RPMI8226 (cell line): ENCODE measurements around the gene STK11.

Source experiments
- DNase-seq: peaks from one replicate; pipeline ENCODE4 v3.0.0-alpha.2; 2015

Gene STK11

GRCh38 chr19:1205114-1206099 is at the start of gene STK11:
Gene STK11 (plus strand): TSS chr19:1205778. CDS start chr19:1206914, 1,136 bp downstream.
- peak; percentile 98 for DNase-seq

- no peak for DNase-seq
These were observed 49.2 kb upstream of the STK11 start for GRCh38 chr19:1156305-1156801.

- no peak for DNase-seq
These were observed 48.6 kb upstream of the STK11 start for GRCh38 chr19:1156830-1157615.

GRCh38 chr19:1157931-1158884 is 47.4 kb upstream of the STK11 start:
- DNase-seq = no peak

GRCh38 chr19:1158885-1159448 is 46.6 kb upstream of the STK11 start:
- DNase-seq = no peak

GRCh38 chr19:1159864-1160595 is 45.5 kb upstream of the STK11 start:
- DNase-seq = no peak

- DNase-seq = no peak
These were observed 43.9 kb upstream of the STK11 start for GRCh38 chr19:1161716-1162115.

GRCh38 chr19:1162404-1163282 is 42.9 kb upstream of the STK11 start:
- DNase-seq = no peak

- no peak for DNase-seq
These were observed 42.2 kb upstream of the STK11 start for GRCh38 chr19:1163283-1163933.

GRCh38 chr19:1163934-1164683 is 41.5 kb upstream of the STK11 start:
- no peak for DNase-seq

GRCh38 chr19:1164684-1165531 is 40.7 kb upstream of the STK11 start:
- no peak for DNase-seq

GRCh38 chr19:1166872-1167573 is 38.6 kb upstream of the STK11 start:
- no peak for DNase-seq

- DNase-seq = no peak
These were observed 37.6 kb upstream of the STK11 start for GRCh38 chr19:1167687-1168571.

GRCh38 chr19:1168572-1169410 is 36.8 kb upstream of the STK11 start:
- peak; percentile 87 for DNase-seq

- no peak for DNase-seq
These were observed 36.2 kb upstream of the STK11 start for GRCh38 chr19:1169411-1169791.
